Activated CD8-positive, alpha-beta memory T cell treated with anti-CD3 and anti-CD28 coated beads, Interleukin-2, amount 10 ng/mL, durations not matched to agents 7 days and 5 days (primary cell): ENCODE results near the gene PTPRD. TPM values are rescaled to one million over a fixed set of nuclear protein-coding genes. Genes with fewer than 3 reads are reported as not detected.

Experiments used
- ATAC-seq: fragments of 150-1000 bp; cut with Tn5 transposase; one replicate; pipeline ENCODE4 v1.10.0; 2021; ENCODE audit warnings: moderate library complexity
- CTCF ChIA-PET: fragments of 350-600 bp; sonication (Branson Sonifier 250); formaldehyde crosslinking; loops from one replicate; lab custom pipeline; 2021; ENCODE audit warnings: antibody characterized with exemption; lab: Charles Lee
- DNase-seq: peaks from one replicate; pipeline ENCODE4 v3.0.0-alpha.2; 2020
- H3K27ac Mint-ChIP-seq: one replicate; pipeline ENCODE4 v1.8.0; 2021; ENCODE audit warnings: mild to moderate bottlenecking, mixed read lengths
- H3K27me3 Mint-ChIP-seq: one replicate; pipeline ENCODE4 v1.8.0; 2021; ENCODE audit warnings: mixed read lengths
- H3K36me3 Mint-ChIP-seq: one replicate; pipeline ENCODE4 v1.8.0; 2021; ENCODE audit warnings: mild to moderate bottlenecking, mixed read lengths
- H3K4me1 Mint-ChIP-seq: one replicate; pipeline ENCODE4 v1.8.0; 2021; ENCODE audit warnings: mixed read lengths
- H3K4me3 Mint-ChIP-seq: one replicate; pipeline ENCODE4 v1.8.0; 2021; ENCODE audit warnings: mild to moderate bottlenecking, moderate library complexity, mixed read lengths
- H3K9me3 Mint-ChIP-seq: one replicate; pipeline ENCODE4 v1.8.0; 2022; ENCODE audit warnings: low read depth, mixed read lengths
- total RNA-seq, 2 experiments: library from RNA; stranded (reverse); gene quantifications; one replicate each; pipeline ENCODE4 v1.2.3, GENCODE V29; 2021

PTPRD gene
- total RNA-seq, 2 experiments from 2014 or later: 0.07 TPM; not detected in 1

DNA sequence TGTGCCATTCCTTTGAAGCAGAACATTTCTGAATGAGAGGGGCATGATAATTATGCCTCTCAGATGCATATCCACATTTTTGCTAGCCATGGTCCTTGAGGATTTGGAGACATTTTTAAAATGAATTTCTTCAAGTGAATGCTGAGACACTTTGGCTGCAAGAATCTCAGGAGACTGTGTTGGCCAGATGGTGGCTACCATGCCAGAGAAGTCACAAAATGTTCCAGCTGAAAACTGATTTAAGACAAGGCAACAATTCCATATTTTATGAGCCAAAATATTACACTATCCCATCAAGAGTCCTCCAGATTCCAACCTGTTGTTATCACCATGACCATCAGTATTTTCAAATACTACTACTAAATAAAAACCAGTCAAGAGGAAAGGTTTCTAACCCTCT is 1953.7 kb downstream of the PTPRD start:
- H3K4me3 Mint-ChIP-seq: no peak overlapping the region
- no peaks in the 10 kb centered on the region for H3K9me3 Mint-ChIP-seq
- no peak overlapping the region for H3K27ac Mint-ChIP-seq
- peaks cover 2% of the 10 kb centered on the region for H3K27me3 Mint-ChIP-seq
- CTCF ChIA-PET: no interaction called here
- H3K36me3 Mint-ChIP-seq: no peaks in the 10 kb centered on the region
- ATAC-seq: no peak
- H3K4me1 Mint-ChIP-seq: no peaks in the 10 kb centered on the region
- no peak for DNase-seq

GRCh38 chr9:8655071-8655470 is 1957.7 kb downstream of the PTPRD start:
- H3K4me3 Mint-ChIP-seq: no peak overlapping the region
- CTCF ChIA-PET: no interaction called here
- no peaks in the 10 kb centered on the region for H3K9me3 Mint-ChIP-seq
- H3K4me1 Mint-ChIP-seq: no peaks in the 10 kb centered on the region
- H3K27ac Mint-ChIP-seq: no peak overlapping the region
- no peaks in the 10 kb centered on the region for H3K27me3 Mint-ChIP-seq
- DNase-seq: no peak
- H3K36me3 Mint-ChIP-seq: no peaks in the 10 kb centered on the region
- no peak for ATAC-seq

DNA sequence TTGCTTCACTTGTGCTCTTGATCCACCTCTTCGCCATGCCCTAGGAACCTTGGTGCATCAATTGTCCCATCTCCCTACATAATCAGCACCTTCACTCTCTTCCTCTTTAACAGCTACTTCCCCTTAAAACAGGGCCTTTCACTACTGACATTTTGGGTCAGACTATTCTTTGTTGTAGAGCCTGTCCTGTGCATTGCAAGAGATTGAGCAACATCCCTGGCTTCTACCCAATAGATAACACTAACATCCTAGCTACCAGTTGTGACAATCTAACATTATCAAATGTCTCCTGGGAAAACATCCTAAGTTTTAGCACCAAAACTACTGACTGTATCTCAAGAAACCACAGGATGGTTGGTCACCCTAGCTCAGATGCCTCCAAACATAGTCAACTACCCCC is 1958.9 kb downstream of the PTPRD start:
- CTCF ChIA-PET: interaction anchor here (1.2 kb wide), 1 partner anchor 10 kb away, joined by 4 read pairs; no protein-coding TSS in a partner anchor
- Mint-ChIP-seq H3K4me1 (no peaks in the 10 kb centered on the region), H3K27ac (no peak overlapping the region), H3K4me3 (no peak overlapping the region), H3K27me3 (no peaks in the 10 kb centered on the region), H3K36me3 (no peaks in the 10 kb centered on the region), H3K9me3 (no peaks in the 10 kb centered on the region)
- ATAC-seq (no peak), DNase-seq (no peak)

DNA sequence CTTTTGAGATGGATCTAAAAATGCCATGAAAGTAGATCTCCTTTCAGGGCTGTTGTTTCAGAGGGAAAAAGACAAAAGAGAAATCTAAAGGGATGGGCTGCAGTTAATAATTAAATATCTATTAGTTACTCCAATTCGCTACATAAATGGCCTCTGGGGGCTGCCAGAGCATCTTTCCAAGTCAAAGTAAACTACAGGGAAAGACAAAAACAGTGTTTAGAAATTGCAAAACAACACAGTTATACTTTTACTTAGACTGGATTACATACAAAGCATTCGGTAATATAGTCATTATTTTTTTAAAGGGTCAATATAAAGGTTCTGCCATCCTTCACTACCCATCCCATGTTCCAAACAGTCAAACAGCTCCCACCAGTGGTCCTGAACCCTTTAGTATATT is 1959.7 kb downstream of the PTPRD start:
- H3K9me3 Mint-ChIP-seq: no peaks in the 10 kb centered on the region
- DNase-seq: no peak
- CTCF ChIA-PET: no interaction called here
- no peak overlapping the region for H3K4me3 Mint-ChIP-seq
- H3K27me3 Mint-ChIP-seq: no peaks in the 10 kb centered on the region
- ATAC-seq: no peak
- H3K36me3 Mint-ChIP-seq: no peaks in the 10 kb centered on the region
- H3K27ac Mint-ChIP-seq: no peak overlapping the region
- no peaks in the 10 kb centered on the region for H3K4me1 Mint-ChIP-seq

GRCh38 chr9:8652255-8652654 is 1960.5 kb downstream of the PTPRD start:
- no peak for ATAC-seq
- CTCF ChIA-PET: no interaction called here
- no peaks in the 10 kb centered on the region for H3K36me3 Mint-ChIP-seq
- no peak overlapping the region for H3K4me3 Mint-ChIP-seq
- H3K27me3 Mint-ChIP-seq: no peaks in the 10 kb centered on the region
- no peak for DNase-seq
- no peaks in the 10 kb centered on the region for H3K4me1 Mint-ChIP-seq
- no peaks in the 10 kb centered on the region for H3K9me3 Mint-ChIP-seq
- H3K27ac Mint-ChIP-seq: no peak overlapping the region

DNA sequence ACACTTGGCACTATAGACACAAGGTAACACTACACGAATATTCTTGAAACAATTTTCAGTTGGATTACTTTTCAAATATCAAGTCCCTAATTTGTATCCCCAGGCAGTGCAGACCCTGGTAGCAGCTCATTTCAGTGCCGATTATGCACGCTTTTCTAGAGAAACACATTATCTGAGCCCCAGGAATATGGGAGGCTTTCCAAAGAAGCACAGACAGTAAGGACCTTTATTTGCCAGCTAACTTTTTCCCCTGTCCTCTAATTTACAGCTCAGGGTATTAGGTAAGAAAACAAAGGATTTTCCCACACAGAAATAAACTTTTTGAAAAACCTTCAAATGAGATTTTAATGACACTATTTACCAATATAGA is 1961.0 kb downstream of the PTPRD start:
- Mint-ChIP-seq H3K36me3 (no peaks in the 10 kb centered on the region), H3K9me3 (no peaks in the 10 kb centered on the region), H3K27me3 (no peaks in the 10 kb centered on the region), H3K4me3 (no peak overlapping the region), H3K4me1 (no peaks in the 10 kb centered on the region), H3K27ac (no peak overlapping the region)
- ATAC-seq: no peak
- CTCF ChIA-PET: no interaction called here
- no peak for DNase-seq

- DNase-seq (no peak), ATAC-seq (no peak)
- H3K36me3 Mint-ChIP-seq: no peaks in the 10 kb centered on the region
- no peaks in the 10 kb centered on the region for H3K27me3 Mint-ChIP-seq
- H3K4me3 Mint-ChIP-seq: no peak overlapping the region
- H3K4me1 Mint-ChIP-seq: no peaks in the 10 kb centered on the region
- no peak overlapping the region for H3K27ac Mint-ChIP-seq
- CTCF ChIA-PET: no interaction called here
- H3K9me3 Mint-ChIP-seq: no peaks in the 10 kb centered on the region
These were observed 1961.5 kb downstream of the PTPRD start for GRCh38 chr9:8651070-8651845.

- CTCF ChIA-PET: no interaction called here
- ATAC-seq (no peak), DNase-seq (no peak)
- H3K4me3 Mint-ChIP-seq: no peak overlapping the region
- H3K9me3 Mint-ChIP-seq: no peaks in the 10 kb centered on the region
- H3K36me3 Mint-ChIP-seq: no peaks in the 10 kb centered on the region
- no peaks in the 10 kb centered on the region for H3K27me3 Mint-ChIP-seq
- H3K4me1 Mint-ChIP-seq: no peaks in the 10 kb centered on the region
- no peak overlapping the region for H3K27ac Mint-ChIP-seq
These were observed 1963.0 kb downstream of the PTPRD start for GRCh38 chr9:8649807-8650206.

- Mint-ChIP-seq H3K4me1 (no peaks in the 10 kb centered on the region), H3K9me3 (no peaks in the 10 kb centered on the region), H3K4me3 (no peak overlapping the region), H3K36me3 (no peaks in the 10 kb centered on the region), H3K27me3 (no peaks in the 10 kb centered on the region), H3K27ac (no peak overlapping the region)
- no peak for DNase-seq
- no peak for ATAC-seq
- CTCF ChIA-PET: no interaction called here
These were observed 1963.6 kb downstream of the PTPRD start for GRCh38 chr9:8649160-8649559.

- Mint-ChIP-seq H3K27me3 (no peaks in the 10 kb centered on the region), H3K36me3 (no peaks in the 10 kb centered on the region), H3K4me3 (no peak overlapping the region), H3K27ac (no peak overlapping the region), H3K4me1 (no peaks in the 10 kb centered on the region), H3K9me3 (no peaks in the 10 kb centered on the region)
- CTCF ChIA-PET: no interaction called here
- ATAC-seq: no peak
- no peak for DNase-seq
These were observed 1964.4 kb downstream of the PTPRD start for GRCh38 chr9:8648271-8648845.

DNA sequence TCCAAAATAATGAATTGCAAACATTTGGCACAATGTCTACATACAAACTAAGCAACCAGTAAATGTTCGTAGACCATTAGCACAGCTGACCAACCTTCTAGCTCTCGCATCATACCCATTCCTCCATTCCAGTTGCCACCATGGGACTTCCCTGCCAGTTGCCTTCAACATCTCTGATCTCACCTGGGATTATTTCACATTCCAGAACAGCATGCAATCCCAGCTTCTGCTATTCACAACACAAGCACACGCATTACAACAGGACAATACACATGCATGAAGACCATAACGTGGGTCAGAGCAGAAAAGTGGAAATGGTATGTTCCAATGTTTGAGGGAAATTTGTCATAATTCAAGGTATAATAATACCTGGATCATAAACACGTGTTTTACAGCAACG is 1965.0 kb downstream of the PTPRD start:
- Mint-ChIP-seq H3K4me1 (no peaks in the 10 kb centered on the region), H3K27ac (no peak overlapping the region), H3K36me3 (no peaks in the 10 kb centered on the region), H3K27me3 (no peaks in the 10 kb centered on the region), H3K9me3 (no peaks in the 10 kb centered on the region), H3K4me3 (no peak overlapping the region)
- CTCF ChIA-PET: no interaction called here
- DNase-seq: no peak
- ATAC-seq: no peak

- no peaks in the 10 kb centered on the region for H3K9me3 Mint-ChIP-seq
- H3K27me3 Mint-ChIP-seq: no peaks in the 10 kb centered on the region
- H3K4me1 Mint-ChIP-seq: no peaks in the 10 kb centered on the region
- no peaks in the 10 kb centered on the region for H3K36me3 Mint-ChIP-seq
- DNase-seq (no peak), ATAC-seq (no peak)
- CTCF ChIA-PET: interaction anchor here (1.2 kb wide), 1 partner anchor 10 kb away, joined by 4 read pairs; no protein-coding TSS in a partner anchor
- no peak overlapping the region for H3K27ac Mint-ChIP-seq
- H3K4me3 Mint-ChIP-seq: no peak overlapping the region
These were observed 1968.2 kb downstream of the PTPRD start for GRCh38 chr9:8644571-8644970.

- DNase-seq (no peak), ATAC-seq (no peak)
- CTCF ChIA-PET: interaction anchor here (1.2 kb wide), 1 partner anchor 10 kb away, joined by 4 read pairs; no protein-coding TSS in a partner anchor
- Mint-ChIP-seq H3K4me1 (no peaks in the 10 kb centered on the region), H3K27me3 (no peaks in the 10 kb centered on the region), H3K27ac (no peak overlapping the region), H3K4me3 (no peak overlapping the region), H3K36me3 (no peaks in the 10 kb centered on the region), H3K9me3 (no peaks in the 10 kb centered on the region)
These were observed 1968.9 kb downstream of the PTPRD start for GRCh38 chr9:8643896-8644295.

- no peak for ATAC-seq
- CTCF ChIA-PET: interaction anchor here (1.2 kb wide), 1 partner anchor 11 kb away, joined by 4 read pairs; no protein-coding TSS in a partner anchor
- DNase-seq: no peak
- Mint-ChIP-seq H3K27ac (no peak overlapping the region), H3K4me1 (no peaks in the 10 kb centered on the region), H3K4me3 (no peak overlapping the region), H3K27me3 (no peaks in the 10 kb centered on the region), H3K9me3 (no peaks in the 10 kb centered on the region), H3K36me3 (no peaks in the 10 kb centered on the region)
These were observed 1969.3 kb downstream of the PTPRD start for GRCh38 chr9:8643464-8643863.
